Upper lobe of right lung (tissue), 1 donor: ENCODE data around the gene JMY. TPM values are rescaled to one million over a fixed set of nuclear protein-coding genes. Genes with fewer than 3 reads are reported as not detected.

Source experiments
- ATAC-seq: fragments of 200-7000 bp; cut with Tn5 transposase; one replicate; pipeline ENCODE4 v1.9.1; 2020; ENCODE audit warnings: mild to moderate bottlenecking, moderate library complexity
- DNase-seq: peaks from one replicate; pipeline ENCODE4 v3.0.0-alpha.2; 2020
- H3K27ac ChIP-seq: fragments of 200-600 bp; one replicate; pipeline ENCODE4 v1.8.0; 2022
- H3K27me3 ChIP-seq: fragments of 200-600 bp; one replicate; pipeline ENCODE4 v1.8.0; 2022; ENCODE audit warnings: mild to moderate bottlenecking
- H3K36me3 ChIP-seq: fragments of 200-600 bp; one replicate; pipeline ENCODE4 v1.8.0; 2022
- H3K4me1 ChIP-seq: fragments of 200-600 bp; one replicate; pipeline ENCODE4 v1.8.0; 2022
- H3K4me3 ChIP-seq: fragments of 200-600 bp; one replicate; pipeline ENCODE4 v1.8.0; 2022; ENCODE audit warnings: mild to moderate bottlenecking
- H3K9me3 ChIP-seq: fragments of 200-600 bp; one replicate; pipeline ENCODE4 v1.8.0; 2022
- intact Hi-C: fragments of 100-400 bp; cut with DNase I; formaldehyde crosslinking; loops from one replicate; pipeline ENCODE4 v1.11.0; 2022
- total RNA-seq: library from RNA; stranded (reverse); fragmentation: NEBNext Ultra II Directional; extraction: Animal tissue kit (Norgen Biotek cat#: 25700); gene quantifications from one replicate; pipeline ENCODE4 v1.2.1, GENCODE V29; 2021
- TF ChIP-seq, protein P1 (sequence below): fragments of 200-600 bp; IDR thresholded peaks from one replicate; pipeline ENCODE4 v1.8.0; 2022; ENCODE audit warnings: antibody characterized with exemption
- donor health status: DM: no; HTN: yes; CAD: no; lungs with severe emphysema.

Gene JMY
- total RNA-seq, 1 donor from 2014 or later, result 10.9 TPM

DNA sequence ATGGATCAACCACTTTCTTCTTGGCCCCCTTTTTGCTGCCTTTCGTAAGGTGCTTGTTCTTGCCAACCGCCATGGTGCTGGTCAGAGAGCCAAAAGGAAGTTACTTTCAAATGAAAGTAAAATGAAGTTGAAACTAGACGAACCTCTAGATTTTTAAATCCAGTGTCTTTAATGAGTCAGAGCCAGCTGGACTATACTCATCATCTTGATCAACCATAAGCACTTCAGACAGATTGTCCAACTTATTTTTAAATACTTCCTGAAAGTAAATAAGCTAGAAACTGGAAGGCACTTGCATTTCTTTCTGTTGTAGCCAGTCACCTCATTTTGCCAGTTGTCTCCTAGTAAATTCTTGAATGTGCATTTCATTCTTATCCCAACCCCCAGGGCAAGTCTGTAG is 48.9 kb downstream of the JMY start:
- DNase-seq (no peak), ATAC-seq (no peak)
- intact Hi-C loops, result no loop called here
- peaks cover under 1% of the 10 kb centered on the region for H3K36me3 ChIP-seq
- no peaks in the 10 kb centered on the region for H3K27me3 ChIP-seq
- H3K4me1 ChIP-seq, result no peaks in the 10 kb centered on the region
- TF ChIP-seq, protein P1, sequence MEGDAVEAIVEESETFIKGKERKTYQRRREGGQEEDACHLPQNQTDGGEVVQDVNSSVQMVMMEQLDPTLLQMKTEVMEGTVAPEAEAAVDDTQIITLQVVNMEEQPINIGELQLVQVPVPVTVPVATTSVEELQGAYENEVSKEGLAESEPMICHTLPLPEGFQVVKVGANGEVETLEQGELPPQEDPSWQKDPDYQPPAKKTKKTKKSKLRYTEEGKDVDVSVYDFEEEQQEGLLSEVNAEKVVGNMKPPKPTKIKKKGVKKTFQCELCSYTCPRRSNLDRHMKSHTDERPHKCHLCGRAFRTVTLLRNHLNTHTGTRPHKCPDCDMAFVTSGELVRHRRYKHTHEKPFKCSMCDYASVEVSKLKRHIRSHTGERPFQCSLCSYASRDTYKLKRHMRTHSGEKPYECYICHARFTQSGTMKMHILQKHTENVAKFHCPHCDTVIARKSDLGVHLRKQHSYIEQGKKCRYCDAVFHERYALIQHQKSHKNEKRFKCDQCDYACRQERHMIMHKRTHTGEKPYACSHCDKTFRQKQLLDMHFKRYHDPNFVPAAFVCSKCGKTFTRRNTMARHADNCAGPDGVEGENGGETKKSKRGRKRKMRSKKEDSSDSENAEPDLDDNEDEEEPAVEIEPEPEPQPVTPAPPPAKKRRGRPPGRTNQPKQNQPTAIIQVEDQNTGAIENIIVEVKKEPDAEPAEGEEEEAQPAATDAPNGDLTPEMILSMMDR, result no peak
- H3K27ac ChIP-seq, result no peak overlapping the region
- no peak overlapping the region for H3K4me3 ChIP-seq
- H3K9me3 ChIP-seq, result no peaks in the 10 kb centered on the region

DNA sequence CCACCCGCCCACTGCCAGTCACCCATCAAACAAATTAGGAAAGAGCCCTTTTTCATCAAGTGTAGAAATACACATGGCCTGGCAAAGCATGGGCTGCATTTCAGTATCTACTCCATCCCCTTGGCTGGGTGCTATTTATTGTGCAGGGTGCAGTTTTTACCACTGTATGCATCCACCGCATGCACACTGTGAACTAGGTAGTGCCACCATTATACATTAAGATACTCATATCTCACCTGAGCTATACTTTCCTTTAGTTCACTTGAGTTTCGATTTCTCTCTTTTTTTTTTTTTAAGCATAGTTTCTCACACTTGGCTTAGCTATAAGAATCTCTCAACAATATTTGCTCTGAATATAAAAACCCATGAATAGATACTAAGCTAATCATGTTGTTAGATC is 49.4 kb downstream of the JMY start:
- intact Hi-C loops, result no loop called here
- H3K27ac ChIP-seq, result no peak overlapping the region
- TF ChIP-seq, protein P1, result no peak
- no peaks in the 10 kb centered on the region for H3K9me3 ChIP-seq
- peaks cover 5% of the 10 kb centered on the region for H3K36me3 ChIP-seq
- ATAC-seq (no peak), DNase-seq (no peak)
- H3K4me3 ChIP-seq, result no peak overlapping the region
- H3K4me1 ChIP-seq, result no peaks in the 10 kb centered on the region
- no peaks in the 10 kb centered on the region for H3K27me3 ChIP-seq

DNA sequence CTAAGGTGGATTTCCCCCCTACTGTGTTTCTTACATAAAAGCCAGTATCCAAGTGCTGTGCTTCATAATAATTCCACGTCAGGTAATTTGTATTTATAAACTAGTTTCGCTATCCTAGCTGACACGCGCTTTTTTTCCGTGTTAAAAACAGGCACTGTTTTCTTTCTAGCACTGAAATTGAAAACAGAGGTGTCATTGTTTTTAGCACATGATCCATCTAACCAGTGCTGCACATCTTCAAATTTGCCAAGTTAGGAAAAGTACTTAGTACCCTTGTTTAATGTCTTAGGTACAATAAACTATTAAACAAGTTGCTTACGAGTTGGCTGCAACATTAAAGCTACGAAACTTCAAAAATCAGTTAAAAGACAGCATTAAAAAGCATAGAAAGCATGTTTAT is 49.9 kb downstream of the JMY start:
- intact Hi-C loops, result no loop called here
- H3K9me3 ChIP-seq, result no peaks in the 10 kb centered on the region
- TF ChIP-seq, protein P1, result no peak
- no peaks in the 10 kb centered on the region for H3K27me3 ChIP-seq
- DNase-seq, result no peak
- ATAC-seq, result no peak
- H3K4me1 ChIP-seq, result no peaks in the 10 kb centered on the region
- peaks cover 11% of the 10 kb centered on the region for H3K36me3 ChIP-seq
- H3K27ac ChIP-seq, result no peak overlapping the region
- no peak overlapping the region for H3K4me3 ChIP-seq

DNA sequence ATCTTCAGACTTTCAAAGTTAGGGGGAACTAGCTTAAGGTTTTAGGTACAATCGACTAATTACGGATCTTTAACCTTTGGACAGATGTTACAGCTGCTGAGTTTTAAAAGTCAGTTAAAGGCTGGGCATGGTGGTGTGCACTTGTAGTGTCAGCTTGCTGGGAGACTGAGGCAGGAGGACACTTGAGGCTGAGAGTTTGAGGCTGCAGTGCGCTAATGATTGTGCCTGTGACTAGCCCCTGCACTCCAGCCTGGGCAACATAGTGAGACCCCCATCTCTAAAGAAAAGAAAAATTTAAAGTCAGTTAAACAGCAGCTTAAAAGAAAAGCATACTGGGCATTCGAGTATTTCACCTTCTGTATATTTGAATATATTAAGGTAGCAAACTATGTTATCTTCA is 51.4 kb downstream of the JMY start:
- H3K4me3 ChIP-seq, result no peak overlapping the region
- no peak for ATAC-seq
- no peak overlapping the region for H3K27ac ChIP-seq
- intact Hi-C loops, result no loop called here
- no peaks in the 10 kb centered on the region for H3K9me3 ChIP-seq
- no peak for DNase-seq
- TF ChIP-seq, protein P1, result no peak
- H3K36me3 ChIP-seq, result peaks cover 26% of the 10 kb centered on the region
- H3K27me3 ChIP-seq, result no peaks in the 10 kb centered on the region
- H3K4me1 ChIP-seq, result no peaks in the 10 kb centered on the region

DNA sequence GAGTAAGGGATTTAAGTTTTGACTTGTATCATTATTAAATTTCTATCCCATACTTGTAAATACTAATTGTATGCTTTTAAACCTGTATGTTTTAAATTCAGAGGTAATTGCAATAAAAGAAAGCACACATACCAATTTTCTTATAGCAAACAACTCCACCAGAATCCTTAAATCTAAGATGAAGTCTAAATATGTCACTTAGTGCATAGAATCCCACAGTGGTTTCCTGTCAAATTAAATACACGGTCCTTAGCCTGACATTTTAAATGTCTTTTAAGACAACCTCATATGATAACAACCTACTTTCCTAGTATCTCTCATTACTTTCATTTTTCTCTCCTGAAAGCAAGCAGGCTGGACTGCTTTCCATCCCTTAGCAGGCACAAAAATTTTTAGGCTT is 52.0 kb downstream of the JMY start:
- Histone ChIP-seq H3K36me3 (peaks cover 27% of the 10 kb centered on the region), H3K4me1 (no peaks in the 10 kb centered on the region), H3K9me3 (no peaks in the 10 kb centered on the region), H3K27me3 (no peaks in the 10 kb centered on the region), H3K27ac (no peak overlapping the region), H3K4me3 (no peak overlapping the region)
- TF ChIP-seq, protein P1, result no peak
- intact Hi-C loops, result no loop called here
- DNase-seq, result no peak
- no peak for ATAC-seq

DNA sequence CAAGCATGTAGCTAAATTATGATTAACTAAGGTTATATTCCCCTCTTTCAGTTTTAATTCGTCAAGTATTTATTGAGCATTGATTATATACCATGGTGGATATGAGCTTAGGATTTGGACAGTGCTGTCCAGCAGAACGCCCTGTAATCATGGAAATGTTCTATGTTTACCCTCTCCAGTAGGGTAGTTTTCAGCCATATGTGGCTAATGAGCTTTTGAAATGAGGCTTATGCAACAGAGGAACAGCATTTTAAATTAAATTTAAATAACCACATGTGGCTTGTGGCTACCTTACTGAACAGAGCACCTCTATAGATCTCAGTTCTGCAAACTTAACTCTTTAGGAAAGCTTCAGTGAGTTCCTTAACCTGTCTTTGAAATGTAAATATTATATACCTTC is 59.1 kb downstream of the JMY start:
- no peak for DNase-seq

More for the DNA sequence above, 59.1 kb downstream of the JMY start:
- no peaks in the 10 kb centered on the region for H3K9me3 ChIP-seq
- no peaks in the 10 kb centered on the region for H3K27me3 ChIP-seq
- no peak overlapping the region for H3K4me3 ChIP-seq
- TF ChIP-seq, protein P1, result no peak
- no peak overlapping the region for H3K27ac ChIP-seq
- no peaks in the 10 kb centered on the region for H3K4me1 ChIP-seq
- ATAC-seq, result no peak
- intact Hi-C loops, result no loop called here
- H3K36me3 ChIP-seq, result peaks cover 29% of the 10 kb centered on the region
